ENCODE results near the gene PTGR1. TPM values are rescaled to one million over a fixed set of nuclear protein-coding genes. Genes with fewer than 3 reads are reported as not detected.

PTGR1 gene
- total RNA-seq, 3 donors from 2014 or later, result 30.0 to 87.1 (median 68.2) TPM

- no peak for DNase-seq (ENCODE audit: low spot score in 2 of 2)
- TF ChIP-seq POLR2AphosphoS5 (IDR thresholded peaks at IDR 0.05) (no peak), CTCF (IDR thresholded peaks at IDR 0.05) (no peak), POLR2A (IDR thresholded peaks at IDR 0.05) (no peak)
- H3K36me3 ChIP-seq, result no peaks in the 10 kb centered on the region
These were observed 14.1 kb upstream of the PTGR1 start for GRCh38 chr9:111613436-111614040.

DNA sequence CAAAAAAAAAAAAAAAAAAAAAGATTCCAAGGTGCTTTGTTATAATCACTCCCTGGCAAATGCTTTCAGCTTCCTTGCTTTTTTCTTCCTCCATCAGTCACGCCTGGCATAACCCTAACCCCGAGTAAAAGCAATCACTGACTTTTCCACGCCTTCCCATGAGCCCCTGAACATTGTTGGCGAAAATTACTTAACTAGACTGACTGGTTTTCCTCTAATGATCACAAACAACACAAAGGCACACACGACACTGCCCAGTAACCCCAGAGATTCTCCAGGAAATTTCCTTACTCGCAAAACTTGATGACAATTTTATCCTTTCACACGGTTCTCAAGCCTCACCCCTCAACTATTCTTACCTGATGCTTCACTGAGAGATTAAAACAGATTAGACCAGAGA lies 11.4 kb upstream of the PTGR1 start:
- DNase-seq (ENCODE audit: low spot score in 2 of 2), result no peak

More at GRCh38 chr9:111613436-111614040, 14.1 kb upstream of the PTGR1 start:
- intact Hi-C loops (cut with DNase I; ENCODE audit: low total_unique reads), result no loop called here
- Histone ChIP-seq H3K4me3 (no peak overlapping the region), H3K27ac (no peak overlapping the region), H3K9me3 (no peaks in the 10 kb centered on the region), H3K27me3 (no peaks in the 10 kb centered on the region), H3K4me1 (peaks cover 0 to 7% of the 10 kb centered on the region in 2 donors)

DNA sequence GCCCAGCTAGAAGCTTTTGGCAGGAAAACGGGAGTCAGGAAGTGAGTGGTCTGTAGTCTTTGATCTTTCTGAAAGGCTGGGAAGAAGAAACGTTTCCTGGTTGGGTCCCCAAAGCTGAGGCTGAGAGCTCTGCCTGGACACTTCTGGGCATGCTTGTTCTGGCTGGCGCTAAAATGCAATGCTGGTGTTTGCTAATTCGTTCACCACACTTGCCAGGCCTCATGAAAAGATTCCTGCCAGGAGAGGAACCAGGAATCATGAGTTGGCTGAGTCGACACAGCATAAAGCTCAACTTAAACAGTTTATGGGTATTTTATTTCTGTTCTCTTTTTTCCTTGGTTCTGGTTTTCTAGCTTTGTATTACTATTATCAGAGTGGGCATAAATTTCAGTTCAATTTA lies 10.7 kb upstream of the PTGR1 start:
- Histone ChIP-seq H3K9me3 (no peaks in the 10 kb centered on the region), H3K36me3 (no peaks in the 10 kb centered on the region), H3K4me3 (no peak overlapping the region), H3K4me1 (no peaks in the 10 kb centered on the region), H3K27ac (peak overlapping the region; percentile 35 to 52), H3K27me3 (no peaks in the 10 kb centered on the region)
- intact Hi-C loops (cut with DNase I; ENCODE audit: low total_unique reads), result no loop called here
- DNase-seq (ENCODE audit: low spot score in 2 of 2), result no peak
- TF ChIP-seq CTCF (IDR thresholded peaks at IDR 0.05), result no peak
- no peak for TF ChIP-seq POLR2AphosphoS5 (IDR thresholded peaks at IDR 0.05)
- no peak for TF ChIP-seq POLR2A (IDR thresholded peaks at IDR 0.05)

More for the DNA sequence above, 11.4 kb upstream of the PTGR1 start:
- TF ChIP-seq POLR2A (IDR thresholded peaks at IDR 0.05) (no peak), POLR2AphosphoS5 (IDR thresholded peaks at IDR 0.05) (no peak), CTCF (IDR thresholded peaks at IDR 0.05) (no peak)
- Histone ChIP-seq H3K36me3 (no peaks in the 10 kb centered on the region), H3K4me1 (peaks cover 0 to 1% of the 10 kb centered on the region in 2 donors), H3K27me3 (no peaks in the 10 kb centered on the region), H3K9me3 (no peaks in the 10 kb centered on the region), H3K27ac (peak overlapping the region in 1 of 2 donors; percentile 54), H3K4me3 (no peak overlapping the region)
- intact Hi-C loops (cut with DNase I; ENCODE audit: low total_unique reads), result no loop called here

- Histone ChIP-seq H3K36me3 (no peaks in the 10 kb centered on the region), H3K27me3 (no peaks in the 10 kb centered on the region), H3K4me3 (no peak overlapping the region), H3K9me3 (no peaks in the 10 kb centered on the region), H3K4me1 (no peaks in the 10 kb centered on the region), H3K27ac (no peak overlapping the region)
- intact Hi-C loops (cut with DNase I; ENCODE audit: low total_unique reads), result no loop called here
- TF ChIP-seq CTCF (IDR thresholded peaks at IDR 0.05), result no peak
- no peak for TF ChIP-seq POLR2A (IDR thresholded peaks at IDR 0.05)
- TF ChIP-seq POLR2AphosphoS5 (IDR thresholded peaks at IDR 0.05), result no peak
- DNase-seq (ENCODE audit: low spot score in 2 of 2), result no peak
These were observed 5.7 kb upstream of the PTGR1 start for GRCh38 chr9:111605041-111605559.

DNA sequence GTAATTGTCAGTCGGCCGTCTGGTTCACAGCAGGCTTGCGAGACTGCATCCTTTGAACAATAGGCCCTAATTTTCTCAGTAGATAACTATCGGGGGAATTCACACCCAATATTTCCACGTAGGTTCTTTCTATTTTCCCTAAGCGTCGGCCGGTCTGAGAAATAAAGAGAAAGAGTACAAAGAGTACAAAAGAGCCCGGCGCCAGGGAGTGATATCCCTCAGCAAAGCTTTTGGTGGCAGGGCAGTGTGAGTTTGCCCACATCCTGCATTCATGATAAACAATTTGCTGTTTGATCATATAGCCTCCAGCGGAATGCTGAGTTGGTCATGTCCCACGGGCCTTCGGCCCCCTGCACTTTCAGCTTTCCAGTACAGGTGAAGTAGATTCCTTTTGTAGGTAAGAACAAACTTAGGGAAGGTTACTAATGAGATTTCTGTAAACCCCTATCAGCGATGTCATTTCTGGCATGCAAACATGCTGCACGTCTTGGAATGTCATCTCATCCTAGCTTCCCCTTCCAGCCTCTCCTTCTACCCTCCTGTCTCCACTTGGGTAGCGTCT lies 4.7 kb upstream of the PTGR1 start:
- Histone ChIP-seq H3K9me3 (no peaks in the 10 kb centered on the region), H3K36me3 (no peaks in the 10 kb centered on the region)

More for the DNA sequence above, 4.7 kb upstream of the PTGR1 start:
- Histone ChIP-seq H3K4me3 (no peak overlapping the region), H3K27ac (no peak overlapping the region), H3K4me1 (no peaks in the 10 kb centered on the region), H3K27me3 (no peaks in the 10 kb centered on the region)
- TF ChIP-seq POLR2AphosphoS5 (IDR thresholded peaks at IDR 0.05) (no peak), CTCF (IDR thresholded peaks at IDR 0.05) (no peak), POLR2A (IDR thresholded peaks at IDR 0.05) (no peak)
- DNase-seq (ENCODE audit: low spot score in 2 of 2), result no peak
- intact Hi-C loops (cut with DNase I; ENCODE audit: low total_unique reads), result no loop called here

Measured in breast epithelium (tissue), 4 donors.